ENCODE data around the gene RAD23A. TPM values are rescaled to one million over a fixed set of nuclear protein-coding genes. Genes with fewer than 3 reads are reported as not detected.

RAD23A gene
- polyA plus RNA-seq, 1 donor from 2014 or later: 37.4 TPM

GRCh38 chr19:13001502-13002165 lies 56.0 kb downstream of the RAD23A start:
- H3K9ac ChIP-seq (ENCODE audit: low read length): no peak overlapping the region
- H4K20me1 ChIP-seq (ENCODE audit: insufficient read depth): no peaks in the 10 kb centered on the region
- no peaks in the 10 kb centered on the region for H3K9me2 ChIP-seq (ENCODE audit: insufficient read depth, low read length)
- no peaks in the 10 kb centered on the region for H3K79me2 ChIP-seq (replicated peaks; ENCODE audit: insufficient read depth, low read length)
- no peak overlapping the region for H3K4me2 ChIP-seq (ENCODE audit: low read length)
- no peak for TF ChIP-seq EZH2 (IDR thresholded peaks at IDR 0.05; ENCODE audit: borderline replicate concordance, insufficient read depth, low read length, poor library complexity, severe bottlenecking)
- TF ChIP-seq RAD21 (conservative IDR thresholded peaks at IDR 0.05): no peak
- H3F3A ChIP-seq (ENCODE audit: insufficient read depth, low read length, poor library complexity, severe bottlenecking): no peaks in the 10 kb centered on the region
- H3K4me3 ChIP-seq (ENCODE audit: low read length): no peak overlapping the region
- H3K27ac ChIP-seq (ENCODE audit: low read length): no peak overlapping the region
- no peaks in the 10 kb centered on the region for H3K36me3 ChIP-seq (ENCODE audit: insufficient read depth, low read length)
- peaks cover 94% of the 10 kb centered on the region for H3K27me3 ChIP-seq (ENCODE audit: insufficient read depth, low read depth, low read length)
- H2AFZ ChIP-seq (ENCODE audit: low read depth, low read length): no peak overlapping the region
- H3K9me3 ChIP-seq (ENCODE audit: low read length): no peaks in the 10 kb centered on the region

GRCh38 chr19:13002166-13002898 lies 56.7 kb downstream of the RAD23A start:
- H3K4me3 ChIP-seq (ENCODE audit: low read length): no peak overlapping the region
- no peak overlapping the region for H3K4me2 ChIP-seq (ENCODE audit: low read length)
- no peaks in the 10 kb centered on the region for H3K36me3 ChIP-seq (ENCODE audit: insufficient read depth, low read length)
- peaks cover 94% of the 10 kb centered on the region for H3K27me3 ChIP-seq (ENCODE audit: insufficient read depth, low read depth, low read length)
- no peak for TF ChIP-seq TAF1 (IDR thresholded peaks at IDR 0.05; ENCODE audit: low read depth)
- no peak for TF ChIP-seq CTCF (IDR thresholded peaks at IDR 0.05; ENCODE audit: poor library complexity, severe bottlenecking)
- TF ChIP-seq REST (IDR thresholded peaks at IDR 0.05; ENCODE audit: borderline replicate concordance): no peak
- TF ChIP-seq EZH2 (IDR thresholded peaks at IDR 0.05; ENCODE audit: borderline replicate concordance, insufficient read depth, low read length, poor library complexity, severe bottlenecking): no peak
- TF ChIP-seq EP300 (conservative IDR thresholded peaks at IDR 0.05; ENCODE audit: poor library complexity, severe bottlenecking): no peak
- no peak for TF ChIP-seq MXI1 (conservative IDR thresholded peaks at IDR 0.05; ENCODE audit: poor library complexity, severe bottlenecking)
- no peak for TF ChIP-seq RAD21 (conservative IDR thresholded peaks at IDR 0.05)
- TF ChIP-seq POLR2AphosphoS5 (IDR thresholded peaks at IDR 0.05): no peak
- TF ChIP-seq SMC3 (conservative IDR thresholded peaks at IDR 0.05; ENCODE audit: poor library complexity): no peak
- no peaks in the 10 kb centered on the region for H3F3A ChIP-seq (ENCODE audit: insufficient read depth, low read length, poor library complexity, severe bottlenecking)
- no peaks in the 10 kb centered on the region for H4K20me1 ChIP-seq (ENCODE audit: insufficient read depth)
- H3K9me2 ChIP-seq (ENCODE audit: insufficient read depth, low read length): no peaks in the 10 kb centered on the region
- no peaks in the 10 kb centered on the region for H3K9me3 ChIP-seq (ENCODE audit: low read length)
- no peak overlapping the region for H3K9ac ChIP-seq (ENCODE audit: low read length)
- H3K79me2 ChIP-seq (replicated peaks; ENCODE audit: insufficient read depth, low read length): no peaks in the 10 kb centered on the region
- no peak overlapping the region for H3K27ac ChIP-seq (ENCODE audit: low read length)
- H2AFZ ChIP-seq (ENCODE audit: low read depth, low read length): no peak overlapping the region
